T-helper 2 cell treated with Interferon-gamma antibody and Interleukin-4, amounts not matched to agents 5 μg/mL and 100 μg/mL, for 36 hours (primary cell): Measurements from ENCODE around the gene LCT.
"Not testable (repeated sequence)": the region's sequence is repeated elsewhere in the genome, so short reads cannot be mapped to it uniquely, and the experiment has no call there.

Experiments used
- DNase-seq: peaks from one replicate; pipeline ENCODE4 v3.0.0; 2021; ENCODE audit warnings: low spot score
- H3K27ac Mint-ChIP-seq: one replicate; pipeline ENCODE4 v1.8.0; 2021; ENCODE audit warnings: mild to moderate bottlenecking, mixed read lengths
- H3K27me3 Mint-ChIP-seq: one replicate; pipeline ENCODE4 v1.8.0; 2021; ENCODE audit warnings: low read depth, mixed read lengths
- H3K36me3 Mint-ChIP-seq: one replicate; pipeline ENCODE4 v1.8.0; 2021; ENCODE audit warnings: low read depth, mixed read lengths
- H3K4me1 Mint-ChIP-seq: one replicate; pipeline ENCODE4 v1.8.0; 2021; ENCODE audit warnings: low read depth, mixed read lengths
- H3K4me3 Mint-ChIP-seq: one replicate; pipeline ENCODE4 v1.8.0; 2022; ENCODE audit warnings: mild to moderate bottlenecking, moderate library complexity, mixed read lengths
- H3K9me3 Mint-ChIP-seq: one replicate; pipeline ENCODE4 v1.8.0; 2021; ENCODE audit warnings: mixed read lengths

Gene LCT

DNA sequence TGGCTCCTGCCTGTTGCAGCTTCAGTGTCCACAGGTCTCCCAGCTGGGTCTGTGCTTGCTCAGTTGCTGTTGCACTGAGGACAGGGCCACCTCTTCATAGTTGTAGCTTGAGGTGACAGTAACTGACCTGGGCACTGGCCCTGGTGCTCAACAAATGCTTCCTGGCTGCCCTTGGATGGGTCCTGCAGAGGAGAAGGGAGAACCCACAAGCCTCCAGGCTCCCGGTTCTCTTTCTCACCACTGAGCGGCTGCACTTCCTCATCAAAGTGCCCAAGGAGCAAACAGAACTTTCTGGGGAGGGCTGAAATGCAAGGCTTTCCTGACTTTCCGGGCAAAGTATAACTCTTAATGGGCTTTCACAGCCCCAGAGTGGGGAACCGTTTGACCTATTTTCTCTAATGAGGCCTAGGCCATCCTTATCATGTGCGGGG is 38.7 kb downstream of the LCT start:
- Mint-ChIP-seq H3K27me3 (no peaks in the 10 kb centered on the region), H3K4me1 (peaks cover 12% of the 10 kb centered on the region), H3K36me3 (peaks cover 27% of the 10 kb centered on the region), H3K27ac (no peak overlapping the region), H3K4me3 (no peak overlapping the region), H3K9me3 (peaks cover 17% of the 10 kb centered on the region)
- DNase-seq, result no peak

DNA sequence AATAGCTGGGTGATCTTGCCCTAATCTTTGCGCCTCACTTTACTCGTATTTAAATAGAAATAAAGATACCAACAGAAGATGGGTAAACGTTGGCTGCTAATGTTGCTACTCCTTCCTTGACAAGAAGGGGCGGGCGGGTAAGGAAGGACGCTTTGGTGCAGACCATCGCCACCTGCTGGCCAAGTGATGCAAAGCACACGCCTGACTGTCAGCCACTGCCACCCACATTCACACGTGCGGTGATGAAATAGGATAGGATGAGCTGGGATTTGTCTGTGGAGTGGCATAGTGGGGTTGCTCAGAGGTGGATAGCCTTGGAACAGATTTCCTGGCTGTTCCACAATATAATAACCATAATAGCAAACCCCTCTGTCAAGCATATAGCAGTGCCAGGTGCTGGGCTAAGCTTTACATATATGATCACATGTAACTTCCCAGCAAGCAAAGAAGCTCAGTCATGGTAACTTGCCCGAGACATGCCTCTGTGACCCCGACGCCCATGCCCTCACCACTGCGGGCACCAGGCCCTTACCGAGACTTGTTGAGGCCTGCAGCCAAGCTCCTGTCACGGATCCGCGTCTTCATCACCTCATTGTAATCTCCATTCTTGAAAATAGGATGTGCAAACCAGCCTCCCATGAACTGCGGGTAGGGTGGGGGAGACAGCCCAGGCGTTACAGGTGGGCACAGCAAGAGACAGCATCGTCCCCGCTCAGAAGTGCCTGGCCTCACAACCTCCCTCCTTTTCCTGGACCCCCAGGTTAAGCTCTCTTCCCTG is 39.3 kb downstream of the LCT start:
- H3K9me3 Mint-ChIP-seq, result peaks cover 17% of the 10 kb centered on the region

DNA sequence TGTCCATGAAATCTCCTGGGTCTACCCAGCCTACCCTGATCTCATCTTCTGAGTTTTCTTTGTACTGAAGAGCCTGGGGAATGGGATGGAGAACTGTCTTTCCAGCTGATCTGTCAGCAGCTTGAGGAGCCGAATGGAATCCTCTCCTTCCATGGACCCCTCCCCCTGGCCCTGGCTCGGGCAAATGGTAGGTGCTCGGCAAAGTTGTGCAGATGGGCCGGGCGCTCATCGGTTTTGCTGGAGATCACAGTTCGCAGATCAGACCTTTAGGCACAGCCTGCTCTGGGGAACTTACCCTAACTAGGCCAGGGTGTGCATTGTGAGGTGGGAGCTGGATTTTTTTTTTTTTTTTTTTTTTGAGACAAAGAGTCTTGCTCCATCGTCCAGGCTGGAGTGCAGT is 40.4 kb downstream of the LCT start:
- Mint-ChIP-seq H3K4me3 (no peak overlapping the region), H3K9me3 (peaks cover 11% of the 10 kb centered on the region), H3K4me1 (peaks cover 17% of the 10 kb centered on the region), H3K36me3 (peaks cover 16% of the 10 kb centered on the region), H3K27ac (no peak overlapping the region), H3K27me3 (no peaks in the 10 kb centered on the region)
- DNase-seq, result no peak

More for the DNA sequence above, 39.3 kb downstream of the LCT start:
- peaks cover 24% of the 10 kb centered on the region for H3K36me3 Mint-ChIP-seq
- peaks cover 12% of the 10 kb centered on the region for H3K4me1 Mint-ChIP-seq
- no peaks in the 10 kb centered on the region for H3K27me3 Mint-ChIP-seq
- H3K27ac Mint-ChIP-seq, result no peak overlapping the region
- peak; percentile 70 for DNase-seq
- H3K4me3 Mint-ChIP-seq, result no peak overlapping the region

DNA sequence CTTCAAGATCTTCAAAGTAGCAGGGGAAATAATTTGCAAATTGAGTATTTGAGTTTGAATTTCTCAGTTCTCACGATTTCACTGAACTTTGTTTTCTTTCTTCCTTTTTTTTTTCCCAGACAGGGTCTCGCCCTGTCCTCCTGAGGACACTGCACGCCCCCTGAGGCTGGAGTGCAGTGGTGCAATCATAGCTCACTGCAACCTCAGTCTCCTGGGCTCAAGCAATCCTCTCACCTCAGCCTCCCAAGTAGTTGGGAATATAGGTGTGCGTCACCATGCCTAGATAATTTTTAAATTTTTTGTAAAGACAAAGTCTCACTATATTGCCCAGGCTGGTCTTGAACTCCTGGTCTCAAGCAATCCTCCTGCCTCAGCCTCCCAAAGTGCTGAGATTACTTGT is 41.3 kb downstream of the LCT start:
- H3K27me3 Mint-ChIP-seq, H3K4me3 Mint-ChIP-seq, H3K27ac Mint-ChIP-seq, H3K36me3 Mint-ChIP-seq, H3K9me3 Mint-ChIP-seq, DNase-seq: not testable (repeated sequence)
- peaks cover 17% of the 10 kb centered on the region for H3K4me1 Mint-ChIP-seq

DNA sequence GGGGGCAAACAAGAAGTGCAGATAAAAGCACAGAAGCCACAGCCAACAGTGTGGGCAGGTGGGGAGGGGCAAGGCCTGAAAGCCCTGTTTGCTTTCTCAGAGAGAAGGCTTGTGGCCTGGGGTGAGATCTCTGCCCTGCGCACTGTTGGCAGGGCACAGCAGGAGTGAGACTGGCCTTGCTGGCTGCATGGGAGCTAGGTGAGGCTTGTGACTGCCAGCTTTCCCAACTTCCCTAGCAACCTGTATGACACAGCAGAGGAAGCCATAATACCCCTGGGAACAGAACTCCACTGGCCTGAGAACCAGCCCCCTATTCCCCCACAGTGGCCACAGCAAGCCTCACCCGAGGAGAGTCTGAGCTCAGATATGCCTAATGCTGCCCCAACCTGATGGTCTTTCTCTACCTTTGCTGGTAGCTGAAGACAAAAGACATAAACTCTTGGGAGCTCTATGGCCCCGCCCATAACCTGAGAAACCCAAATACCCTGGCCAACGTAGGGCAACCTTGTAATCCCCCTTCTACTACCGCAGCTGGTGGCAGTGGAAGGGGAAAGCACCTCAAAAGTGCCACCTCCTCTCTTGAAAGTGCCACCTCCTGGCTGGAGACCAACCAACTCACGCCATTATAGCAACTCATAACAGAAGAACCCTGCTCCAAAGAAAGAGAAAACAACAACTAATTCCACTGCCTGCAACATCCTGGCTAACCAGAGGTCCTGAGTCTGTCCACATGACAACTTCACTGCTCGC is 44.4 kb downstream of the LCT start:
- Mint-ChIP-seq H3K9me3 (no peaks in the 10 kb centered on the region), H3K27me3 (no peaks in the 10 kb centered on the region), H3K4me3 (no peak overlapping the region), H3K27ac (no peak overlapping the region), H3K36me3 (peaks cover 2% of the 10 kb centered on the region), H3K4me1 (peaks cover 15% of the 10 kb centered on the region)
- no peak for DNase-seq

DNA sequence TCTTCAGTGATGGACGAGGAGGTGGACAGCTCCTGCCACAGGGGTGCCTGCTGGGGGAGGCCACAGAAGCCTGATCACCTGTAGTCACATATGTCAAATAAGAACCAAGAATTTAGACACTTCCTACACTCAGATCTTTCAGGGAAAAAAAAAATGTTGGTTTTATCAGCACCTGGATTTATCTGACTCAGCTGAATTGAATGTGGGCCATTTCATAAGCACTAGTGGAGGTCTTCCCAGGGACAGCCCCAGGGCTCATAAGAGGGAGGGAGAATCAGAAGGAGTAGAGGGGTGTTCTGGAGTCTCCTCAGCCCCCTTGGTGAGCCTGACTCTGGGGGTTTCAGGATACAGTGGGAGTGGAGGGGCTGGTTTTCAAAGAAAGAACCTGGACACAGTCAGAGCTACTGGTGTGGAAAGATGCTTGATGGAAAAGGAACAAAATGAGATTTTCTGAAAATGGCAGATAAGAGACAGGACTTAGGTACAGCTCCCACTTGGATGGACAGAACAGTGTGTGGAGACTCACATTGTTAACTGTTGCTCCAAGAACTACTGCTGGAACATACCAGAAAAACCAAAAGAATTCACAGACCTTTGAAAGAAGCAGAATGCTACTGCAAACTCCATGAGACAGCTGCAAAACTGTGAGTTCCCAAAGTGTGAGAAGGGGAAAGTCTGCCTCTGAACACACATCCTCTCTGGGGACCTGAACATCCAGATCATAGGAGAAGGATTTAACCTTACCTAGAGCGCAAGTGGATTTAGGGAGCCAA is 45.4 kb downstream of the LCT start:
- no peak for DNase-seq
- Mint-ChIP-seq H3K4me3 (no peak overlapping the region), H3K36me3 (peaks cover 9% of the 10 kb centered on the region), H3K4me1 (peaks cover 12% of the 10 kb centered on the region), H3K9me3 (no peaks in the 10 kb centered on the region), H3K27me3 (no peaks in the 10 kb centered on the region), H3K27ac (peak overlapping the region; percentile 29)

DNA sequence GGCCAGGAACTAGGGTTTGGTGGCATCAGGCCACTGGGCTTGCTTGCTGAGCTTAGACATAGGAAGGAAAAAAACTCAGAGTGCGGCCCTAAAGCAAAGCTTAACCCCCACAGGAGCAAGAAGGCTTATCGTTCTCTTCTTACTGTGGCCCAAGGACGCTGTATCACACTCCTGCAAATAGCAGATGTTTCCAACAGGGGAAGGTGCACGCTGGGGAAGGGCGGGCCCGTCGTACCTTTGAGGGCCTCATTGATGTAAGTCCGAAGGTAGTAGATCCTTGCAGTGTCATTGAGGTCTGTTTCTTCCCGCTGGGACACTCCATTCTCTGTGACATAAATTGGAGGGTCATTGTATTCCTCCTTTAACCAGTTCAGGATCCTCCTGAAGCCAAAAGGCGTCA is 46.6 kb downstream of the LCT start:
- H3K36me3 Mint-ChIP-seq, result peaks cover 15% of the 10 kb centered on the region
- no peak overlapping the region for H3K27ac Mint-ChIP-seq
- H3K27me3 Mint-ChIP-seq, result no peaks in the 10 kb centered on the region
- H3K9me3 Mint-ChIP-seq, result no peaks in the 10 kb centered on the region
- no peak overlapping the region for H3K4me3 Mint-ChIP-seq
- peaks cover 12% of the 10 kb centered on the region for H3K4me1 Mint-ChIP-seq
- DNase-seq, result no peak

DNA sequence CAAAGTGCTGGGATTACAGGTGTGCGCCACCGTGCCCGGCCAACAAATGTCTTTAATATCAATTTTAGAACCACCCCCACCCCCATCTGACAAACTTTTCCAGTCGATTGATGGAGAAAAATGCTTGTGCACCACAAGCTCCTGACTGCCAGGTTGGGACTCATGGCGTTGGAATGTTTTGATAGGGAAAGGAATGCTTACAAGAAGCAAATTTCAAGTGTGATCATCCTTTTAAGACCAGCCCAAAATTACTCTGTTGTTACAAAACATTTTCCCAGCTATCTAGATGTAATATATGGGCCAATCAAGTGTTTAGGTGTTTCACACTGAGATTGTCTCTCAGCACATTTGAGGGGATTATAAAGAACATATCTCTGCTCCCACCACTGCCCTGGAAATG is 50.2 kb downstream of the LCT start:
- peaks cover under 1% of the 10 kb centered on the region for H3K4me1 Mint-ChIP-seq
- H3K27me3 Mint-ChIP-seq, result no peaks in the 10 kb centered on the region
- H3K4me3 Mint-ChIP-seq, result no peak overlapping the region
- H3K27ac Mint-ChIP-seq, result no peak overlapping the region
- no peak for DNase-seq
- peaks cover 40% of the 10 kb centered on the region for H3K36me3 Mint-ChIP-seq
- no peaks in the 10 kb centered on the region for H3K9me3 Mint-ChIP-seq

DNA sequence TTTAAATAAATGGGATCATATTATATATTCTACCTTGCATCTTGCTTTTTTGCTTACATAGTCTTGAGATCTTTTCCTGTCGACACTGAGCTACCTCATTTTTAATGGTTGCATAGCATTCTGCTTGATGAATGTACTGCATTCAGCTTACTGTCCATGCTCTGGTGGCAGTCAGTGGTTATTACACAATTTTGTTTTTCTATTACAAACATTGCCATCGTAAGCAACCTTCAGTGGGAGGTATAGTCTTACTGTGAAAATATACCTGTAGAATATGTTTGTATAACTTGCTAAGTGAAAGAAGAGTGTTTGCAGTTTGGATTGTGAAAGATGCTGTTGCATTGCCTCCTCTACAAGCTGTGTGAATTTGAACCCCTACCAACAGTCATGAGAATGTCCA is 52.0 kb downstream of the LCT start:
- Mint-ChIP-seq H3K4me3 (no peak overlapping the region), H3K9me3 (no peaks in the 10 kb centered on the region), H3K27ac (no peak overlapping the region), H3K36me3 (peaks cover 56% of the 10 kb centered on the region), H3K27me3 (no peaks in the 10 kb centered on the region), H3K4me1 (peaks cover 2% of the 10 kb centered on the region)
- no peak for DNase-seq

DNA sequence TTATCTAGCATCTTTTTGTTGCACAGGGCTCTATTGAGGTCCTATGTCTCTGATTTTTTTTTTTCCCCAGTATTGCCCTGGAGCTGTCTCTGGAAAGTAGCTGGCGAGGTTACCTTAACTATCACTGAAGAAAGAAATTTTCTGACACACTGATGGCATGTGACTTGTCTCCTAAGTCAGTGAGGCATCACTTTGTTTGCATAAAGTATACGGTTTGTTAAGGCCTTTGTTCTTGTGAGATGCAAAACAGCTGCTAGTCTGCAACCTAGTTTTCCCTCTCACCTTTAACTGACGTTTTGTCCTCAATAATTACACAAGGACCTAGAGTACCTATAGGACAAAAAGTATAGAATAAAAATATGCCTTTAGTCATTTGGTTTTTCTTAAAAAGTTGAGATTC is 53.5 kb downstream of the LCT start:
- Mint-ChIP-seq H3K27ac (no peak overlapping the region), H3K27me3 (no peaks in the 10 kb centered on the region), H3K4me3 (no peak overlapping the region), H3K4me1 (peaks cover 2% of the 10 kb centered on the region), H3K9me3 (no peaks in the 10 kb centered on the region), H3K36me3 (peaks cover 61% of the 10 kb centered on the region)
- DNase-seq, result no peak

DNA sequence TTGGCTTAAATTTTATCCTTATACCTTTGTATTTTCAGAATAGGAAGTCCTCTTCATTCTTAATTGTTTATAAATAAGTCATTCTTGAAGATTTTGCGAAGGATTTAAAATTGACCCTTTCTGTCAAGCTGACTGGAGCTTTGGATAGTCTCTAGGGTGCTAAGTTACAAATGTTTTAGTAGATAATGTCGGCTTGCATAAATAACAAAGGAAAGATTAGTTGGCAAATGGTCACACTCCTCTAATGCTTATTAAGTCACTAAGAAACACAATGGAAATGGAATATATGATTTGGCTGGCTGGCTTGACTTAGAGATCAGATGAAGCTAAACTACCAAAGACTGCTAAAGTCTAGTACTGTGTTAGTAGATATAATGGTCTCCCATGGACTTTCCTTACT is 54.8 kb downstream of the LCT start:
- Mint-ChIP-seq H3K4me3 (no peak overlapping the region), H3K27me3 (no peaks in the 10 kb centered on the region), H3K4me1 (peaks cover 2% of the 10 kb centered on the region), H3K27ac (no peak overlapping the region), H3K36me3 (peaks cover 66% of the 10 kb centered on the region), H3K9me3 (no peaks in the 10 kb centered on the region)
- DNase-seq, result no peak

DNA sequence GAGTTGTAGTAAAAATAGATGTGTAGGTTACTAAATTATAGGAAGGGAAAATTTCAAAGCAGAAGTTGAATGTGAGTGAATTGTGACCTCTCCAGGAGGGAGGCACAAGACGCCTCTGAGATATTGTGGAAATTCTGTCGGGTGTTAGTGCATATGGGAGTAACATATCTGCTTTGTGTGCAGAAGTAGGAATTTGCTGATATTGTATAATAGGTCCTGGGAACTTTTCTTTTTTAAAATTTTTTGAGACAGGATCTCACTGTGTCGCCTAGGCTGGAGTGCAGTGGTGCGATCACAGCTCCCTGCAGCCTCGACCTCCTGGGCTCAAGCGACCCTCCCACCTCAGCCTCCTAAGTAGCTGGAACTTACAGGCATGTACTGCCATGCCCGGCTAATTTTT is 60.6 kb downstream of the LCT start:
- peaks cover 4% of the 10 kb centered on the region for H3K9me3 Mint-ChIP-seq
- peaks cover 3% of the 10 kb centered on the region for H3K4me1 Mint-ChIP-seq
- no peaks in the 10 kb centered on the region for H3K27me3 Mint-ChIP-seq
- peaks cover 68% of the 10 kb centered on the region for H3K36me3 Mint-ChIP-seq
- DNase-seq, result no peak
- H3K4me3 Mint-ChIP-seq, result no peak overlapping the region
- H3K27ac Mint-ChIP-seq, result no peak overlapping the region

DNA sequence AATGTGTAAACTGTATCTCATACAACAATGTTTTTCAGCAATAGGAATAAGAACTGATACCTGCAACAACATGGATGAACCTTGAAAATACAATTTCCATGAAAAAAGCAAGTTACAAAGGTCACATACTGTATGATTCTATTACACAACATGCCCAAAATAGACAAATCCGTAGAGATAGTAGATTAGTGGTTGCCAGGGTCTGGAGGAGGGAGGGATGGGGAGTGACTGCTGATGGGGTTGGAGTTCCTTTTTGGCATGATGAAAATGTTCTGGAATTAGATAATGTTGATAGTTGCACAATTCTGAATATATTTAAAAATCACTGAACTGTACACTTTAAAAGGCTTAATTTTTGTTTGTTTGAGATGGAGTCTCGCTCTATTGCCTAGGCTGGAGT is 61.6 kb downstream of the LCT start:
- no peaks in the 10 kb centered on the region for H3K27me3 Mint-ChIP-seq
- peaks cover 3% of the 10 kb centered on the region for H3K4me1 Mint-ChIP-seq
- no peak overlapping the region for H3K4me3 Mint-ChIP-seq
- peaks cover 4% of the 10 kb centered on the region for H3K9me3 Mint-ChIP-seq
- DNase-seq, result no peak
- H3K36me3 Mint-ChIP-seq, result peaks cover 66% of the 10 kb centered on the region
- H3K27ac Mint-ChIP-seq, result no peak overlapping the region

DNA sequence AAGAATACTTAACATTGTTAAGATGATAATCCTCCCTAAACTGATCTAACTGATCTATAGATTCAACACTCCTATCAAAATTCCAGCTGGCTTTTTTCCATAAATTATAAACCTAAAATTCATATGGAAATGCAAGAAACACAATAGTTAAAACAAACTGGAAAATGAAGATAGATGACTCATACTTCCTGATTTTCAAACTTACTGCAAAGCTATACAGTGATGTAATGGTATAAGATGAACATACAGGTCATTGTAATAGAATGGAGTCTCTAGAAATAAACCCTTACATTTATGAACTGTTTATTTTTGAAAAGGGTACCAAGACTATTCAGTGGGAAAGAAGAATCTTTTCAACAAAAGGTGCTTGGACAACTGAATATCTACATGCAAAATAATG is 63.1 kb downstream of the LCT start:
- Mint-ChIP-seq H3K27ac (no peak overlapping the region), H3K27me3 (no peaks in the 10 kb centered on the region), H3K4me1 (peaks cover 3% of the 10 kb centered on the region), H3K9me3 (peaks cover 4% of the 10 kb centered on the region), H3K4me3 (no peak overlapping the region), H3K36me3 (peaks cover 73% of the 10 kb centered on the region)
- DNase-seq, result no peak
